Inferior parietal cortex (tissue), 1 donor: Measurements from ENCODE around the gene LAMA1.

Experiments used
- DNase-seq: peaks from one replicate; pipeline ENCODE4 v3.0.0-alpha.2; 2016; ENCODE audit errors: extremely low spot score

The LAMA1 gene

DNA sequence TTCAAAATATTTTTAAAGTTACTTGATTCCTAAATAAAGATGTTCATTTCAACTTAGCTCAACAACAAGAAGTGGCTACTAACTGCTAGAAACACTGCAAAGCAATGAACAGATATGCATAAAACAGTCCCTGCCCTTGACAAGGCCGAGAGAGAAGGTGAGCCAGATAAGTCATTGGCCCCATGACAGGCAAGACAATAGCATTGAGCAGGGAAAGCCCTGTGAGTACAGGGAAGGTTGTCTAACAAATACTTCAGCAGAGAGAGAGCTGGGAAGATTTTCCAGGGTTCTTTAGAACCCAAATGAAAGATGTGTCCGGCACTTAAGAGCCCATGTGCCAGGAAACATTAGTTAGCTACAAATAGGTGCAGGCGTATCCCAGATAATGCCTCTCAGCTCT lies 4.7 kb downstream of the LAMA1 start:
- no peak for DNase-seq

DNA sequence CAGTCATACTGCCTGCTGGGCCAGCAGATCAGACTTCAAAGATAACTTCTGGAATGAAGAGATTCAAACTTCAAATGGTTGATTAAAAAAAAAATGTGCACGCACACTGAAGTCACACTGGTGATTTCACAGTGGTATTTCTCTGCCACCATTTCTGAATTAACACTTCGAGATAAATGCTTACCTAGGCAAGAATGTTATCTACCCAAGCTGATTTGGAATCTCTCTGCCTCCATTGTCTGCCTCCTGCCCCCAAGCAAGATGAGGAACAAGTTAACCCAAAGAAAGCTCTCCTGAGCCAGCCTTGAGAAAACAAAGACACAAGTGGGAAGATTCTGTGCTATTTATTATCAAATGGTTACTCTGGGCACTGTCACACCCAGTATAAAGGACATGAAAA lies 6.5 kb downstream of the LAMA1 start:
- no peak for DNase-seq

DNA sequence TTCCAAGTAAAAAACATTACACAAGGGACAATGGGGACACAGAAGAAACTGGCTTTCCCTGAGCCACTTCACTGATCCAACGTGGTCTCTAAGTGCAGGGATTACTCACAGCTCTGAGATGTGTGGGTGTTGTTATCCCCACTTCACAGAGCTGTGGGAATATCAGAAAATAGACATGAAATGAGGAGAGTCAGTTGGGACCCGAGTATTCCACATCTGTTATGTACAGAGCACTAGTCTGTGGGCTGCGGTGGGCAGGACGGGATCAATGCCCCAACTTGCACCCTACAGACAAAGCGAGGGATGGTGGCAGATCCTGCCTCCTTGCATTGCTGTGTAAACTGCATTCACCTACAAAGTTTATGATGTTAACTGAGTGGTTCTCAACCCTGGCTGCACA lies 11.7 kb downstream of the LAMA1 start:
- DNase-seq, result no peak

DNA sequence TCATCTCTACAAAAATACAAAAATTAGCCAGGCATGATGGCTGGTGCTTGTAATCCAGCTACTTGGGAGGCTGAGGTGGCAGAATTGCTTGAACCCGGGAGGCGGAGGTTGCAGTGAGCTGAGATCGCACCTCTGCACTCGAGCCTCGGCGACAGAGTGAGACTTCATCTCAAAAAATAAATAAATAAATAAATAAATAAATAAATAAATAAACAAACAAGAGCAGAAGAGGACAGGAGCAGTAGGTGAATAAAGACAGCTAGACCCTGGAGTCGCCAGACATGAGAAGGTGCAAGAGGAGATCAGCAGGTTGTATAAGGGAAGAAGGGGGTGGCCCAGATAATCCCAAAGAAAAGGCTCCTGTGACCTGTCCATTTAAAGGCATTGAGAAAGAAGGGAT lies 12.3 kb downstream of the LAMA1 start:
- no peak for DNase-seq

DNA sequence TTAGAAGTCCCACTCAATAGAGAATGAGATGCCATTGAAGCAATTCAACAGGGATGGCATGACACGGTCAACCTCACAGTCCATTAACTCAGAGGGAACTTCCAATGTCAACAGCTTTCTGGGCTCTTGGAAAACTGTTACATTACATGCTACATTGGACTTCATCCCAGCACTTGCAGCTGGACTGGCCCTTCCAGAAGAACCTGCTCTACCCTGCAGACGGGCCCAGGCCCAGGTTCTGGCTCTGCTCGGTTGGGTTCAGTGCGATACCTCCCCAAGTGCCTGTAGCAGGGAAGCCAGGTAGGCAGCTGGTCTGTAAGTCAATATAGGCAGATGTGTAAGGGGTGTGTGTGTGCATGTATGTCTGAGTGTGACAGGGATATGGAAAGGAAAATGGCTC lies 12.9 kb downstream of the LAMA1 start:
- no peak for DNase-seq

DNA sequence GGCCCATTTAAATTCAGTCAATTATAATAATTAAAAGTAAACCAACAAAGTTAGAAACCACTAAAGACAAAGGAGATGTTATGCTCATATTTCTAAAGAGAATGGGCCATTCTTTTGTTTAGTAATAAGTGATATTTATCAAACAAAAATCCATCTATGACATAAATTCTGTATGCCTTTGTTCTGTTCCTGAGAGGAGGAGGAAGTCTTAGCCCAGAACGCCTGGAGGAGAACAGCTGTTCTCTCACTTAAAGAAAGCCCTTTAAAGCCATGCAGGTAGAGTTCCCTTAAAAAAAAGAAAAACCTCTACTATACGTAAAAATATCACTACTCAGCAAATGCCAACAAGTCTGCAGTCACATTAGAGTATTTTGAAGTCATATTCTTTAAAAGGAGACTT lies 15.5 kb downstream of the LAMA1 start:
- DNase-seq, result no peak

DNA sequence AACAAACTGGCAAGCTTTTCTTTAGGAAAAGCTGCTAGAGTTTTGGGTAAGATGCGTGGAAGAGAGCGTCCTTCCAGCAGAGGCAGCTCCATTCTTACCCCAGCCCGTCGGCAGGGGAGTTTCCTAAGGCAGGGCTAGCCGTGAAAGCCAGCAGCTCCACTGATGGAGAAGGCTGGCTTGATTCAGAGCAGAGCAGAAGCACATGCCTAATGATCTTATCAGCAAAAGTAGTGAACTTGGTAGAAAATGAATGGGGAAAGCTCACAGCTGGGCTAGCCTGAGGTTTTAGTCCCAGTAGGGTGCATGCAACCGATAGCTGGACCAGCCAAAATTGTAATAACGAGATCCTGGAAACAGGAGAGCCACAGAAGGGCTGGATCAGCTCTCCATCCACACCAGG lies 20.8 kb downstream of the LAMA1 start:
- DNase-seq, result no peak

DNA sequence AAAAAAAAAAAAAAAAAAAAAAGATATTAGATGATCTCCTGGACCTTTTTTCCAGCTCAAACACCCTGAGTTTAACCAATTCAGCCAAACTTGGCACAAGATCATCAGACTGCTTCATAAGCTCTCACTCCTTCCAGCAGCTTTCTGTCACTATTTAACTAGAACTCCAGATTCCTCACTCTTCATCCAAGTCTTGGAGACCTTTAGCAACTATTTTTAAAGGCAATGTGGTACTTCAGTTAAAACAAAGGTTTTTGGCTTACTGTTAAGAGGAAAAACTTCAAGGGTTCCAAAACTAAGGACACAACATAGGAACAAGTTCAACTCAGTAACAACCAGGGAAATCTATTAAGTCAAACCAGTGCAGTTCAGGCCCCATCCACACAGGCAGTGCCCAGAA lies 23.2 kb downstream of the LAMA1 start:
- peak; percentile 27 for DNase-seq

DNA sequence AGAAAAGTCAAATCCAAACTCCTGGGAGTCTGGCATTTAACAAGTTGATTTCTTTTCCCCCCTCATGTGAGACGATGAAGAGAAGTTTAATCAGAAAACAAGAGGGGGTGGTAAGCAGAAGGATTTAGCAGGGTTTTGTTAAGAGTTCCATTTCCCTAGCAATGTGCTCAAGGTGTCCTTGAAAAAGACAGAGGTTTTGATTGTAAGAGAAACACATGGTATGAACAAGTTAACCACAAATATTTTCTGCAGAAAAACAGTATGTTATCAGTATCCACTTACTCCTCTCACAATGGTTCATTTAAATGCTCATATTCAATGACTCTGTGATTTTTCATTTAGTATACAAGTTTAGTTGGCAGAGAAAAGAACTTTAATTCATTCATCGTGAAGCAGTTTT lies 26.8 kb downstream of the LAMA1 start:
- no peak for DNase-seq

DNA sequence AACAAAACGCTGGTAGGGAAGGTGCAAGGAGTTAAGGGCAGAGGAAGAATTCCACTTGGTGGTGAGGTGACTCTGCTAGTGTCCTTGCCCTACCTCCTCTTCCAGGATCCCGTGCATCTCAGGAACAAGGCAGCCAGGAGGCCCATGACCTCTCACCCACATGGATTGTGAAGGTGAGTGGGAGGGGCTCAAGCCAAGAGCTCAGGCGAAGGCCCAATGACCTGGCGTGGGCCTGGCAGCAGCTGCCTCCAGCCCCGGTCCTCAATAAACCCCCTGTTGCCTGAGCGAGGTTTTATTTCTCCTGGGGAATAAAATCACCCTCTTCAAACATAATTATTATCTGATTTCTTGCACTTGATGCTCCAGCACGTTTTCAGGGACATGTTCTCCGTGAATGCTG lies 28.2 kb downstream of the LAMA1 start:
- DNase-seq, result no peak

DNA sequence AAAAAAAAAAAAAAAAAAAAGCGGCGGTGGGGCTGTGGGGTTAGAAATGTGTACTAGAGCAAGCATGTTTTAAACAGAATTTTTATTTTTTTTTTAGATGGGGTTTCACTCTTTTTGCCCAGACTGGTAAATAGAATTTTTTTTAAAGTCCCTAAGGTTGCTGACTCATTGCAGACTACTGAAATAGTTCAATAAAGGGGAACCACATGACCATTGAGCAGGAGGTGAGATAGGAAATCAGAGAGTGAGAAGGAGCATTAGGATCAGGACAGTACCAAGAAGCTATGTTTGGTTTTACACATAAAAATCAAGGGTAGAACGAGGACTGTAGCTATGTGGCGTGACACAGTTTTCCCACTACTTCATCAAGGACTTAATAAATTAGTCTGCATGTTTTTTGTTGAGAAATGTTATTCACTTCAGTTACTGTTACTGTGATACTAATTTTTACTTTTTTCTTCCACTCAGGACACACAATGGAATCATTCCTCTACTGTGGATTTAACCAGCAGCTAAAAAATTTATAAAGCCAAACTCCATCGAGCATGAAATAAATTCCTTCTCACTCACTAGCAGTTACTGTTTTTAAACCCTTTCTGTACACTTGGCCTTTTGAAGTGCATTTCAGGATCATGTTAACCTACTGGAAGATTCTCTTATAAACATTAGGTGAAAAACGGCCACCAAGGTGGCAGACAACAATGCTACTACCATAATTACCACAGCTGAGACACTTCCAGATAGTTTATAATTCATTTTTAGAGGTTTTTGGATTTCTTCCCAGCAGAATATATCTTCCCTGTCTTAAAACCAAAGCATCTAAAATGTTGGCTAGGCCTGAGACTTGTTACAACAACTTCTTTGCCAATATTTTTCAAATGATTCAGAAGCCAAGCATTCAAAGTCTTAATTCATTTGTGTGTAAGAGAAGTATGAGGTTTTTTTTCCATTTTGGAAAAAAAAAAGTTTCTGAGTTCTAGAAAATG lies 33.2 kb downstream of the LAMA1 start:
- DNase-seq, result no peak

DNA sequence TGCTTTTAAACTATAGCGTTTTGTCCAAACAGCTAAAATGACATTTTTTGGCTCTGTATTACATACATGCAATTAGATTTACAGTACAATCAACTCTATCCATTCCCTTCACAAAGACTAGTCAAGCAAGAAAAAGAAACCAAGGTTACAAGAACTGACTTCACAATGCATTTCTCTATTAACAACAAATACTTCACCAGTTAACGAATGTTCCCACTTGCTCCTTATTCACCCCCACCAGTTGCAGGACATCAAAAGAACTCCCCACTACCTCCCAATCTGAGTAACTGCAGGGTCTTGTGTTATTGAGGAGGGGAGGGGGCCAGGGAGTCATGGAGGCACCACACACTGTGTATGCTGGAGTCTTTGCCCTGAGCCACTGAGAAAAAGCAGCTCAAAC lies 34.9 kb downstream of the LAMA1 start:
- no peak for DNase-seq

DNA sequence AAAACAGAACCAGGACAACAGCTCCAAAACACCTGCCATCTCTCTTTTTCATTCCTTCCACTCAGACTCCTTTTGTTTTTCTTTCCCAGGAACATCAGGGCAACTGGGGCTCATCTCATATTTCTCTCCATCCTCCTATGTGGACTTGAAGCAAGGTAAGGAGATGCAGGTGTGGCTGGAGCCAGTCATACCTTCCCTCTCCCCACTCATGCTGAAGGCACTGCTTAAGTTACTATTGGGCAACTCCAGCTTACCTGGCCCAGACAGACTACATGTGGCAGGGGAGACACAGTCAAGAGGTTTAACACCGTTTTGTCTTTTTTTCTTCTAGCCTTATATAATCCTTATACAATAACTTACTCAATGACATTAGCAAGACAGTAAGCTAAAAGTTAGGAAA lies 38.4 kb downstream of the LAMA1 start:
- no peak for DNase-seq

DNA sequence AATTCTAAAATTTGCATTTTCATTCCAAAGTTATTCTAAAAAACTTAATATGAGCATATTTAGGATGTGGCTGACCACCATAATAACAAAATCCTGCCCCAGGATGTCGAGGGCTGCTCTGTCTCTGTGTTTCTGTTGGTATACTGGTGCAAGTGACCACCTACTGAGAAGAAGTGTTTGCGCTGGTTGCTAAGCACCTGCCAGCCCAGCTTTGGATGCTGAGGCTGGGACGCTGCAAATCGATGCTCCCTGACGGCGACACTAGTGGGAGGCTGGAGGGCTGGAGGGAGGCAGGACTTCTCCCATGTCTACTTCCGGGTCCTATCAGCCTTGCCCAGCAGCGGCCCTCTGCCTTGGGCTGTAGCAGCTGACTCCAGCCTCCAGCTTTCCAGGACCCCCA lies 45.0 kb downstream of the LAMA1 start:
- DNase-seq, result no peak

DNA sequence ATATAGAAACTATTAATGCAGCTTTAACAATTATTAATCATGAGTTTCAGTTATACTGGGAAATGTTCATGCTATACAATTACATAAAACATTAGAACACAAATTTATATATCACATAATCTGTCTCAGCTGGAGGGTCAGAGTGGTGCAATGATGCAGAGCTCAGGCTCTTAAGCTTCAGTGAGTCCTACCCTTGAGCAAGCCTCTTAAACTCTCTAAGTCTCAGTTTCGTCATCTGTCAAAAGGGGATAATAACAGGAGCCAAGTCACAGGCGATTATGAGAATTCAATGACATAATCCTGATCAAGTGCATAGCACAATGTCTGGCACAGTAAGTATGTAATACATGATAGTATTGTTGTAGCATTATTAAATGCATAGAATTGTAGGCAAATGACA lies 46.0 kb downstream of the LAMA1 start:
- DNase-seq, result no peak

DNA sequence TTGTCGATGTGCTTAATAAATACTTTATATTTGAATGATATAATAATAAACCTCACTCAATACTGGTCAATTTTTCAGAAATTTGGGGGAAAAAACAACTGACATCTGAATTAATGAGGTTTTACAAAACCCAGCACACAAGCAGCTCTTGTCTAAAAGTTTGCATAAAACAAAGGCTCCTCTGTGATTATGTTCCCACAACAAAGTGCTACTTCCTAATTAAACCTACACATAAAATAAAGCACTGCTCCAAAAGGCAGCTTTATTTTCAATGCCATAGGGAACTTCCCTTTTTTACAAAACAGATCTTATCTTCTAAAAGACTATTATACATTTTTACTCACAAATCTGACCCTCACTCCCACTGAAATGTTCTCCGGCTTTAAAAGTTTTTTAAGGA lies 47.1 kb downstream of the LAMA1 start:
- no peak for DNase-seq

DNA sequence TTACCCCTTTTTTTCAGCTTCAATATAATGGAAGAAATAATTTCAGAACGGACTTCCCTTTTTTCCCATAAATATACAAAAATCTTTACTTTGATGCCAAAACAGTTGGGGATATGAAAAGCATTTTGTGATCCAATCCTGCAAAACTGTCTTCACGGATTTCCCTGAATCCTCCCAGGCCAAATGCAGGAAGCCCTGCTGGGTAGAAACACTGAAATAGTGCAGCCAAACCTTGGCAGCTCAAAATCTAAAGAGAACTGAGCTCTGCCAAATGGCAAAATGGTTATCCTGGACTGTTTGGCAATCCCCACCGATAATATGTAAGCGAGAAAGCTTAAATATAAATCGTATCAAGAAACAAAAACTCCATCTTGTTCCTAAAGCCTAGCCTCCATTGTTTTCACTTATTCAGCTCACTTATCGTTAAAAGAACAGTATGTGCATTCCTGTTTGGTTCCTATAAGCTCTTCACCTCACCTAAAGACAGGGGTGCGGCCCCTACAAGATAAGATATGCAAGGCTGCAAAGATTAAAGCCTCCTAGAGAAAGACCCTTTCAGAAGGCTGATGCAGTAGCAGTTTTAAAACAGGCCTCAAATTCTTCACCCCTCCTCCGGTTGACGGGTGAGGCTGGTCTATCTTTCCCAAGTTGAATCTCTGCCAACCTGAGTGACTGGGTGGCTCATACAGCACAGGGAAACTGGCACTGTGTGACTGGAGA lies 48.6 kb downstream of the LAMA1 start:
- DNase-seq, result no peak

DNA sequence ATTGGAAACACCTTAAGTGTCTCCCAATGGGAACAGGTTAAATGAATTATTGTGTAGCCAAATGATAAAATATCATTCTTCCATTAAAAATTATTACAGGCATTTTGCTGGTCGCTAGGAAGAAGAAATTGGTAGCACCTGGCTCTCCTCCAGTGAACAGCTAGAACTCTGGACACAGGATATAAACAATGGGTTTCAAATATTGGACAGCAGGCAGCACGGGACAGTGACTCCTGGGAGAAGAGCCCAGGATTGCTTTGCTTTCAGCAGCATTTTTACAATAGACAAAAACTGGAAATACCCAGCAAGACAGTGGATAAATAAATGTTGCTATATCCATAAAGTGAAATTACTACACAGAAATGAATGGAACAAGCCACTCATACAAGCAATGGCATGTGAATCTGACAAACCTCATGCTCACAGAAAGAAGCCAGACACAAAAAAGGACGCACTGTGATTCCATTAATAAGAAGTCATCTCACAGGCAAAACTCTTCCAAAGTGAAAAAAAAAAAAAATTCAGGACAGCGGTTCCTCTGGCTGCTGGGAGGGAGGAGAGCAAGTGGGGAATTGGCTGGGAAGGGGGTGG lies 50.5 kb downstream of the LAMA1 start:
- no peak for DNase-seq

DNA sequence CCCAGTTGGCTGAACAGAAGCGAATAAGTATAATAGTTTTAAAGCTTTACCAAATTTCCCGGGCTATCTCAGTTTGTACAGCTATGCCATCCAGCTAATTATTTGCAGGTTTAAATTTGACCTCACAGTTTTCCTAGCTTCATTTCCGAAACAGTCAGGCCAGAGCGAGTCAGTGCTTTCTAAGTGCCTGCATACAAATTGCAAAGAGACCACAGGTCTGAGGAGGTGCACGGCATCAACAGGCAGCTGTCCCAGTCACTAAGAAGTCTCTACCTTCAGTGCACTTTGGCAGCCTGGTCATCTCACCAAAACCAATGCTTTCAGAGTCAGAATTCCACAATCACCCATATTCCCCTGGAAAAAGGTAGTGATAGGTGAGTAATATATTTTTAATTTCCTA lies 51.9 kb downstream of the LAMA1 start:
- no peak for DNase-seq

DNA sequence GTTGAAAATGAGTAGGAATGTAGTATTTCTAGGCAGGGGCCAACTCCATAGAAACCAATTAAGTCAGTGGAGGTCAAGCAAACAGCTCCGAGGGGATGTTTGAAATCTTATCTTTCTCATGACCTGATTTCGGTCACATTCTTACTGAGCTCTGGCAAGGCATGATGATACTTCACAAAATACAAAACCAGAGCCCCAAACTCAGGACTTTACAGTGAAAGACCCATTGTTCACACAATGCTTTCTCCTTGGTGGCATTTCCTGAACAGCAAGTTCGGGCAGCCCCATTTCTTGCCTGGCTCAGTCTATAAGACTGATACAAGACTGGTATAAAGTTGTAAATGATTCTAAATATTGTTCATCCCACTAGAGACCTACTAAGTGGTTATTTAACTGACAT lies 53.3 kb downstream of the LAMA1 start:
- DNase-seq, result no peak

DNA sequence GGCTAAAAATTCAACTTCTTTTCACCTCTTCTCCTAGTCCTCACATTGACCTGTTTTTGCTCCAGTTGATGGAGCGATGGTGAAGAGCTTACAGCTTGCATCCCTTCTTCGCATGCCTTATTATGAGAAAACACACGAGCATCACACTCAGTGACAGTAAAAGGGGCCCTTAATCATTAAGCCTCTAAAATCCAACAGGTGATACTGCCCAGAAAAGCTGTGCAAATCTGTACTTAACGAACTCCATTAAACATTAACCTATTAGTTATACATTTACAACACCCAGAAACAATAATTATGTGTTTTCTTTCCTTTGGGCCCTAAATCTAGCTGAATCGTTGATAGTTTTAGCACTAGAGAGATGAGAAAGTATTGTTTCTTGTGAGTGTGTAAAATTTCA lies 54.8 kb downstream of the LAMA1 start:
- DNase-seq, result no peak

DNA sequence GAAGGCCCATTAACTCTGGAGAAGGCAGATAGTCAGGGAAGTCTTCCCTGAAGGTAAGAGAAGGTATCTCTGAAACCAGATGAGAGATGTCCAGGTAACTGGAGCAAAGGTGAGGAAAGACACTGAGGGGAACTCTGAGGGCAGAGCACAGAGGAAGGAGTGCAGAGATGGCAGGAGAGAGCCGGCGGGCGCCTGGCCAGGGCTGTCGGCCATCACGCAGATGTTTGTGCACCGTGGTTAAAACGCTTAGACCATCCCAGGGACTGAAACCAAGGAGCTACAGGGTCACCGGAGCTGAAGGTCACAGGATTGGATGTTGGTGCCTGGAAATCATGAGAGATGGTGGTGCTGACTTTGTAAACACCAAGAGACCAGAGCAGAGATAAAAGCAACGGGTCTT lies 55.4 kb downstream of the LAMA1 start:
- no peak for DNase-seq

DNA sequence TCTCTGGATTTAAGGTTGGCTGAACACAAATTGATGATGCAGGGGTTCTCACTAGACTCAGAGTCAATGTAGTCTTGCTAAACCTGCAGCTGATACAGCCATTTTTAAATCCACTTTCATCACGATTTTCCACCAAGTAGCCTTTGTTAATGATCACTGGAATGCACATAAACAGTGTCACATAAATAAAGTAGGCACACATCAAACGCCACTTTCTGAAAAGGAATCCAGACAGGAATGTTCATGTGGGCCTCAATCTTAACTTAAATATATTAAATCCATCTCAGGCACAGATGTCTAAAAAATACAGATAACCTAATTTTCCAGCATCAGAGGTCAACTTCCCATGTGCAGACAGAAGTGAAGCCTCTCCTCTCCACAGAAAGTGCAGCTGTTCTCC lies 58.3 kb downstream of the LAMA1 start:
- DNase-seq, result no peak
